H9 (cell line): ENCODE measurements around the gene GFI1. TPM values are rescaled to one million over a fixed set of nuclear protein-coding genes. Genes with fewer than 3 reads are reported as not detected.

Source experiments
- DNase-seq: peaks from one replicate; pipeline ENCODE4 v3.0.0-alpha.2; 2017
- H2AFZ ChIP-seq: one replicate; pipeline ENCODE4 v1.6.1; 2013; ENCODE audit warnings: mild to moderate bottlenecking, low read length, control low read depth, moderate library complexity
- H2AK5ac ChIP-seq: 2 replicates; pipeline ENCODE4 v1.6.1; 2013; ENCODE audit warnings: low read length, control low read depth, mixed read lengths; ENCODE audit not compliant: insufficient read length
- H2BK120ac ChIP-seq: one replicate; pipeline ENCODE4 v1.6.1; 2013; ENCODE audit warnings: low read depth, mild to moderate bottlenecking, low read length, control low read depth, inconsistent platforms; ENCODE audit not compliant: poor library complexity, severe bottlenecking
- H2BK12ac ChIP-seq: 2 replicates; pipeline ENCODE4 v1.6.1; 2013; ENCODE audit warnings: low read length, control low read depth, mixed read lengths, low read depth; ENCODE audit not compliant: insufficient read length
- H2BK15ac ChIP-seq: 2 replicates; pipeline ENCODE4 v1.6.1; 2013; ENCODE audit warnings: low read depth, low read length, control low read depth
- H2BK20ac ChIP-seq: one replicate; pipeline ENCODE4 v1.6.1; 2013; ENCODE audit warnings: low read depth, mild to moderate bottlenecking, low read length, control low read depth, inconsistent platforms; ENCODE audit not compliant: poor library complexity, severe bottlenecking
- H2BK5ac ChIP-seq: 2 replicates; pipeline ENCODE4 v1.6.1; 2013; ENCODE audit warnings: low read length, control low read depth, mixed read lengths; ENCODE audit not compliant: insufficient read length
- H3K14ac ChIP-seq: 2 replicates; pipeline ENCODE4 v1.6.1; 2013; ENCODE audit warnings: low read length, control low read depth; ENCODE audit not compliant: insufficient read depth
- H3K18ac ChIP-seq: 2 replicates; pipeline ENCODE4 v1.6.1; 2013; ENCODE audit warnings: low read depth, mild to moderate bottlenecking, mixed read lengths, low read length, control low read depth; ENCODE audit not compliant: insufficient read length
- H3K23ac ChIP-seq: 2 replicates; pipeline ENCODE4 v1.6.1; 2013; ENCODE audit warnings: low read length, control low read depth, mixed read lengths, low read depth; ENCODE audit not compliant: insufficient read length
- H3K23me2 ChIP-seq: 2 replicates; pipeline ENCODE4 v1.6.1; 2013; ENCODE audit warnings: low read depth, mild to moderate bottlenecking, mixed read lengths, low read length, control low read depth; ENCODE audit not compliant: insufficient read length, poor library complexity, severe bottlenecking
- H3K27ac ChIP-seq: 2 replicates; pipeline ENCODE4 v1.5.1; 2013; ENCODE audit warnings: low read length, control low read depth, mixed read lengths, low read depth; ENCODE audit not compliant: insufficient read length
- H3K27me3 ChIP-seq: 2 replicates; pipeline ENCODE4 v1.6.1; 2013; ENCODE audit warnings: low read length, control low read depth, inconsistent platforms; ENCODE audit not compliant: insufficient read depth
- H3K4ac ChIP-seq: 2 replicates; pipeline ENCODE4 v1.6.1; 2013; ENCODE audit warnings: low read depth, mild to moderate bottlenecking, control low read depth, inconsistent platforms, low read length, moderate library complexity
- H3K4me1 ChIP-seq: 2 replicates; pipeline ENCODE4 v1.6.1; 2013; ENCODE audit warnings: low read length, control low read depth, inconsistent platforms; ENCODE audit not compliant: insufficient read depth
- H3K4me2 ChIP-seq: 2 replicates; pipeline ENCODE4 v1.6.1; 2013; ENCODE audit warnings: low read length, control low read depth, mixed read lengths; ENCODE audit not compliant: insufficient read length, insufficient read depth
- H3K56ac ChIP-seq: 2 replicates; pipeline ENCODE4 v1.6.1; 2013; ENCODE audit warnings: low read depth, mild to moderate bottlenecking, mixed read lengths, low read length, control low read depth; ENCODE audit not compliant: insufficient read length
- H3K79me1 ChIP-seq: 2 replicates; pipeline ENCODE4 v1.6.1; 2013; ENCODE audit warnings: low read depth, mild to moderate bottlenecking, moderate library complexity, low read length, control low read depth, inconsistent platforms; ENCODE audit not compliant: insufficient read depth, poor library complexity, severe bottlenecking
- H3K79me2 ChIP-seq: 2 replicates; pipeline ENCODE4 v1.6.1; 2013; ENCODE audit warnings: low read length, control low read depth, inconsistent platforms; ENCODE audit not compliant: insufficient read depth
- H3K9ac ChIP-seq: 2 replicates; pipeline ENCODE4 v1.6.1; 2013; ENCODE audit warnings: low read length, control low read depth, mixed read lengths; ENCODE audit not compliant: insufficient read length; ENCODE audit errors: extremely low read depth
- H3K9me3 ChIP-seq: one replicate; pipeline ENCODE4 v1.6.1; 2013; ENCODE audit warnings: low read depth, low read length, inconsistent platforms; ENCODE audit not compliant: control insufficient read depth
- H3T11ph ChIP-seq: one replicate; pipeline ENCODE4 v1.6.1; 2013; ENCODE audit warnings: mild to moderate bottlenecking, low read length, control low read depth, inconsistent platforms
- H4K20me1 ChIP-seq: one replicate; pipeline ENCODE4 v1.6.1; 2013; ENCODE audit not compliant: control insufficient read depth, insufficient read length, insufficient read depth
- H4K5ac ChIP-seq: 2 replicates; pipeline ENCODE4 v1.6.1; 2013; ENCODE audit warnings: low read depth, mild to moderate bottlenecking, mixed read lengths, low read length, control low read depth; ENCODE audit not compliant: insufficient read length
- H4K8ac ChIP-seq: replicated peaks from 2 replicates; pipeline ENCODE4 v1.6.1; 2013; ENCODE audit warnings: low read length, control low read depth, mixed read lengths, low read depth; ENCODE audit not compliant: insufficient read length
- H4K91ac ChIP-seq: 2 replicates; pipeline ENCODE4 v1.6.1; 2013; ENCODE audit warnings: low read depth, mild to moderate bottlenecking, moderate library complexity, mixed read lengths, low read length, control low read depth; ENCODE audit not compliant: insufficient read length
- H3K27ac Mint-ChIP-seq, 3 experiments: 2 replicates in 2 of 3; 3 replicates in 1 of 3; pipeline ENCODE4 v1.8.0; 2020 to 2021; ENCODE audit warnings: mixed read lengths in 3 of 3, mild to moderate bottlenecking in 1 of 3, moderate library complexity in 1 of 3
- H3K27me3 Mint-ChIP-seq: 2 replicates; pipeline ENCODE4 v1.8.0; 2021; ENCODE audit warnings: low read depth, mild to moderate bottlenecking, moderate library complexity, mixed read lengths
- H3K36me3 Mint-ChIP-seq, 3 experiments: 2 replicates in 2 of 3; 3 replicates in 1 of 3; pipeline ENCODE4 v1.8.0; 2020 to 2021; ENCODE audit warnings: low read depth in 3 of 3, mixed read lengths in 3 of 3; ENCODE audit not compliant: insufficient read depth in 1 of 3
- H3K4me1 Mint-ChIP-seq, 2 experiments: 2 replicates each; pipeline ENCODE4 v1.8.0; 2020; ENCODE audit warnings: mixed read lengths in 2 of 2
- H3K4me3 Mint-ChIP-seq, 2 experiments: 2 replicates in 1 of 2; 3 replicates in 1 of 2; pipeline ENCODE4 v1.8.0; 2020 to 2021; ENCODE audit warnings: mild to moderate bottlenecking in 2 of 2, mixed read lengths in 2 of 2, moderate library complexity in 1 of 2
- H3K9me3 Mint-ChIP-seq, 2 experiments: 2 replicates in 1 of 2; 3 replicates in 1 of 2; pipeline ENCODE4 v1.8.0; 2020; ENCODE audit warnings: mild to moderate bottlenecking in 2 of 2, mixed read lengths in 2 of 2, moderate library complexity in 1 of 2
- CTCF ChIP-seq: fragments of 200-600 bp; sonication (generic); conservative IDR thresholded peaks from 3 replicates; pipeline ENCODE4 v1.8.0; 2021; ENCODE audit warnings: antibody characterized with exemption, mild to moderate bottlenecking
- WGBS: extraction: QIAGEN DNeasy Blood & Tissue Kit; methylation state at CpG from one replicate; pipeline ENCODE4 v1.1.7; 2013; ENCODE audit warnings: missing lambda C conversion rate, low lambda C conversion rate, mixed read lengths; ENCODE audit not compliant: insufficient read length; ENCODE audit errors: extremely low coverage; 5-methylcytosine and 5-hydroxymethylcytosine counted together
- total RNA-seq: library from RNA; stranded (reverse); gene quantifications from 2 replicates; pipeline ENCODE4 v1.2.1, GENCODE V29; 2021

Gene GFI1
- total RNA-seq, 1 experiment from 2014 or later, result 0.11 TPM

DNA sequence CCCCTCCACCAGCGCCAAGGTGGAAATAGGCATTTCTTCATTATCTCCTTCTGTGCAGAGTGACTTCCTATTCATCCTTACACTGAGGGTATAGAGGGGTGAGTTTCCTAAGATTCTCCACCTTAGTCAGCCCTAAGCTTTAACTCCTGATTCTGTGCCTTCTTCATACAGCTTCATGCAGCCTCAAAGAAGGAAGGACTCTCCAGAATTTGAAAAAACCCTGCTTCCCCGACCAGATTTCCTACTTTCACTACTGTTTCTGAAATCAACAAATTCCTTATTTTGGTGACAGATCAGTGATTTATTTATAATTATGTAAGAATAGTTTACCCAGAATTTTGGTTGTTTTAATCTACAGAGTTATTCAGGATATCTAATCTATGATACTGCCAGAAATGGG, 28.6 kb downstream of the GFI1 start:
- no peak for DNase-seq
- Histone ChIP-seq H2BK5ac (no peak overlapping the region), H3K23ac (no peak overlapping the region), H3T11ph (no peak overlapping the region), H3K18ac (no peak overlapping the region), H4K91ac (no peak overlapping the region), H4K5ac (no peak overlapping the region), H2BK12ac (no peak overlapping the region), H2AFZ (no peak overlapping the region), H3K27me3 (no peaks in the 10 kb centered on the region), H3K23me2 (no peaks in the 10 kb centered on the region), H3K14ac (no peak overlapping the region), H3K4ac (no peak overlapping the region), H3K9ac (no peak overlapping the region), H3K27ac (no peak overlapping the region), H2BK120ac (no peak overlapping the region), H4K8ac (no peak overlapping the region), H3K79me1 (no peaks in the 10 kb centered on the region), H3K4me1 (no peaks in the 10 kb centered on the region), H2BK20ac (no peak overlapping the region), H2BK15ac (no peak overlapping the region), H3K4me2 (no peak overlapping the region), H4K20me1 (no peaks in the 10 kb centered on the region), H3K79me2 (no peaks in the 10 kb centered on the region), H3K56ac (no peak overlapping the region), H2AK5ac (no peak overlapping the region), H3K9me3 (no peaks in the 10 kb centered on the region)
- Mint-ChIP-seq H3K36me3 (no peaks in the 10 kb centered on the region), H3K9me3 (no peaks in the 10 kb centered on the region), H3K27ac (no peak overlapping the region), H3K4me1 (no peaks in the 10 kb centered on the region), H3K4me3 (no peak overlapping the region), H3K27me3 (no peaks in the 10 kb centered on the region)
- whole genome bisulfite sequencing, result no CpG with 5 or more reads among the region's 2 CpGs
- TF ChIP-seq CTCF, result no peak
